Activated CD4-positive, alpha-beta T cell treated with anti-CD3 and anti-CD28 coated beads, Interleukin-2, amount 50 U/mL, for 48 hours (primary cell): Measurements from ENCODE around the gene MAP1LC3C.
A peak's percentile ranks its signal among the peaks of the same experiment; 100 is the strongest.

Source experiments
- DNase-seq, 2 experiments: peaks; one replicate each; pipeline ENCODE4 v3.0.0-alpha.2; 2020

MAP1LC3C gene

GRCh38 chr1:241999026-241999425 is at the start of gene MAP1LC3C:
Gene MAP1LC3C (minus strand): TSS chr1:241999098. CDS start chr1:241999008, 90 bp downstream.
- DNase-seq = no peak

- DNase-seq = no peak
Observed at GRCh38 chr1:242043165-242043564, 44.3 kb upstream of the MAP1LC3C start.

- DNase-seq = no peak
Observed at GRCh38 chr1:242034392-242034791, 35.5 kb upstream of the MAP1LC3C start.

- no peak for DNase-seq
Observed at GRCh38 chr1:242033447-242033846, 34.5 kb upstream of the MAP1LC3C start.

DNA sequence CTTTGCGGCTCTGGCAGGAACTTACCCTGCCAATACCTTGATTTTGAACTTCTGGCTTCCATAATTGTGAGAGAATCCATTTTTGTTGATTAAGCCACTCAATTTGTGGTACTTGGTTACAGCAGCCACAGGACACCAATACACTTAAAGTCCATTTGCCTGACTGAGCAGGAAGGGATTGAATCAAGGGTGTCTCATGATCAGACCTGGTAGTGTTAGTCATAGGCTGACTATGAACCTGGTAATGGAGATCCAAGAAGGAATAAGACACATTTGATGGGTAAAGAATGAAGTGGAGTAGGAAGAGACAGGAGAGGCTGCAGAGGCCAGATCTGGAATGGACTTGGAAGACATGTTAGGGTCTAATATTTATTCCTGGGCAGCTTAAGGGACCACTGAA is 31.2 kb upstream of the MAP1LC3C start:
- no peak for DNase-seq

GRCh38 chr1:242025681-242026080 is 26.8 kb upstream of the MAP1LC3C start:
- DNase-seq = no peak

DNA sequence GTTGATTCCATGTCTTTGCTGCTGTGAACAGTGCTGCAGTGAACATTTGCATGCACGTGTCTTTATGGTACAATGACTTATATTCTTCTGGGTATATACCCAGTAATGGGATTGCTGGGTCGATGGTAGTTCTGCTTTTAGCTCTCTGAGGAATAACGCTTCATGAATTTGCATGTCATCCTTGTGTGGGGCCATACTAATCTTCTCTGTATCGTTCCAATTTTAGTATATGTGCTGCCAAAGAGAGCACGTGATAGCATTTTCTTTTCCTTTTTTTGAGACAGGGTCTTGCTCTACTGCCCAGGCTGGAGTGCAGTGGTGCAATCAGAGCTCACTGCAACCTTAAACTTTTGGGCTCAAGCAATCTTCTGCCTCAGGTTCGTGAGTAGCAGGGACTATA is 24.9 kb upstream of the MAP1LC3C start:
- no peak for DNase-seq

- DNase-seq = no peak
Observed at GRCh38 chr1:242019018-242019417, 20.1 kb upstream of the MAP1LC3C start.

- peak; percentile 26 to 45 for DNase-seq
Observed at GRCh38 chr1:242017580-242018233, 18.8 kb upstream of the MAP1LC3C start.

DNA sequence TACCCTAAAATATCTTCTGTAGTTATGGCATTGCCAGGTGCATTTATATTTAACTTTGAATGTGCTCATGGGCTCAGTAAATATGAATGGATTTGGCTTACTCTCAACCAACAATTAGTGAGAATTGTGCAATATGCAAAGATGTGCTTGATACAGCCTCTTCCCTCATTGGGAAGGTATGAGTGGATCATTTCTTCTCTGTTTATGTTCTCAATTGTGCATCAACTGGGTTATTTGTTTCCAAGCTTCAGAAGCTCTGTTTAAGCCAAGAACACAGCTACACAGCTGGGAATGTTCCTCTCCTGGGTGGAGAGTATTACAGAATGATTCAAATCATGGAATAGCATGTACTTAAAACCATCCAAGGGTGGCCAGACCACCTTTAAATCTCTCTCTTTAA is 17.6 kb upstream of the MAP1LC3C start:
- no peak for DNase-seq

- DNase-seq = no peak
Observed at GRCh38 chr1:242011894-242012660, 13.2 kb upstream of the MAP1LC3C start.

DNA sequence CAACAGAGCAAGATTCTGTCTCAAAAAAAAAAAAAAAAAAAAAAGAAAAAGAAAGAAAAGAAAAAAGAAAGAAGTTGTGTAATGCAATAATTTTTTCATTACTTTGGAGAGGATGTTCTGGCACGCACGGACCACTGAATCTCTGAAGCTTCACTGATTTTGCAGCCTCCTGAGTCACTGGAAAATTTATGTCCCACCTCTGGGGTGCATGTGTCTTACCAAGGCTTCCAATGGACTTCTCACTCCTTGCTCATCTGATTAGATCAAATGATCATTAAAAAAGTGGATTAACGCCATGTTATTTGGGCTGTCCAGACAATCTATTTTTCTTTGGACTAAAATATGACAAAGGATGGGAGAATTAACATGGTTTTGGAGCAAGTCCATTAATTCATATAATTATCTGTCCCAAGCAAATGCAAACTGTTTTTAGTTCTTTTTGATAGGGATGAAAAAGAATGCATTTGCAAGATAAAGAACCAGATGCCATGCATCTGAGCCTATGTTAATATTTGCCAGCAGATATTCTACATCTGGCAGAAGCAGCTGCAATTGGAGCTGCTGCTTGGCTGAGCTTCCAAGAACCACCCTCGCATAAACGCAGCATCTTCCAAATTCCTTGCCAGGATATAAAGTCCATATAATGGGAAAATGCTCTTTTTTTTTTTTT is 10.1 kb upstream of the MAP1LC3C start:
- no peak for DNase-seq

GRCh38 chr1:242006976-242007375 is 8.1 kb upstream of the MAP1LC3C start:
- no peak for DNase-seq

- DNase-seq = no peak
Observed at GRCh38 chr1:242005866-242006535, 7.1 kb upstream of the MAP1LC3C start.

GRCh38 chr1:242004751-242005495 is 6.0 kb upstream of the MAP1LC3C start:
- no peak for DNase-seq

DNA sequence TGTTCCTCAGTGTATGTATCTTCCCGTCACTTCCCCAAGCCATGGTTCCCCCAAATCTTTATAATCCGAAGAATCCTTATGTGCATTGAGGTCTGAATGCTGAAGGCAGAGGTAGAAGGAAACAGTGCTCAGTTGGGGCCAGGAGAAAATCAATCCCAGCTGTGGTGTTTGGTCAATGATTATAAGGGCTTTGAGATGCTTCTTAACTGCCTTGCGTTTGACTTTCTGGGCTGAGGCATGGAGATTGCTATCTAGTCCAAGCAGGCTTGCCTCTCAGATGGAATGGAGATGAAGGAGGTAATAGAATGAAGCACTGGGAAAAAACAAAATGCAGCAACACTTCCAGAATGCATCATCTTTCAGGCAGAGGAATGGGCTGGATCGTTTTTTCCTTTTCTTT is 3.6 kb upstream of the MAP1LC3C start:
- DNase-seq = no peak

DNA sequence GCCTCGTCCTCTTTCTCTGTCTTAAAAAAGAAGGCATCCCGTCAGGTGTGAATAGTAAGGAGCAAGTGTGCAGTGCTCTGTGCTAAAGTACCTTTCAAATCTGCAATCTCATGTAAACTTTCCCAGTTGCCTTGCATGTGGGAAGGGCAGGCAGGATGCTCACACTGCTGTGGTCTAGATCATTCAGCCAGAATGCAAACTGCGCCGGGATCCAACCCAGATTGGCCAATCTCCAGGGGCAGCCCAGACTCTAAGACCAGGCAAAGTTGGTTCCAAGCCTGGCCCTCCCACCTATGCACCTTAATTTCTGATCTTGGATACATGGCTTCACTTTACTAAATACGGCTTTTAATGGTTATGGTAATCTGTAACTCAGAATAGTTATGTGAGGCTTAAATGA is 3.2 kb upstream of the MAP1LC3C start:
- no peak for DNase-seq

DNA sequence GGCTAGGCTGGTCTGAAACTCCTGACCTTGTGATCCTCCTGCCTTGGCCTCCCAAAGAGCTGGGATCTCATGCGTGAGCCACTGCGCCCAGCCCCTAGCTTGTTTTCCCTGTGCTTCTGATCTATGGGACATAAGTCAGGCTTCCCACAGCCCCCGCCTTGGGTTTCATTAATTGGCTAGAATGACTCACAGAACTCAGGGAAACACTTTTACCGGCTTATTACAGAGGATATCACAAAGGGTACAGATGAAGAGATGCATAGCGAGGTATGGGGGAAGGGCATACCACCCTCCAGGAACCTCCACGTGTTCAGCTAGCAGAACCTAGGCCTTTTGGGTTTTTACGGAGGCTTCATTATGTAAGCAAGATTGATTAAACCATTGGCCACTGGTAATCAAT is 1.5 kb upstream of the MAP1LC3C start:
- no peak for DNase-seq

GRCh38 chr1:241998412-241998921 is 431 bp downstream of the MAP1LC3C start:
- peak; percentile 60 to 66 for DNase-seq

DNA sequence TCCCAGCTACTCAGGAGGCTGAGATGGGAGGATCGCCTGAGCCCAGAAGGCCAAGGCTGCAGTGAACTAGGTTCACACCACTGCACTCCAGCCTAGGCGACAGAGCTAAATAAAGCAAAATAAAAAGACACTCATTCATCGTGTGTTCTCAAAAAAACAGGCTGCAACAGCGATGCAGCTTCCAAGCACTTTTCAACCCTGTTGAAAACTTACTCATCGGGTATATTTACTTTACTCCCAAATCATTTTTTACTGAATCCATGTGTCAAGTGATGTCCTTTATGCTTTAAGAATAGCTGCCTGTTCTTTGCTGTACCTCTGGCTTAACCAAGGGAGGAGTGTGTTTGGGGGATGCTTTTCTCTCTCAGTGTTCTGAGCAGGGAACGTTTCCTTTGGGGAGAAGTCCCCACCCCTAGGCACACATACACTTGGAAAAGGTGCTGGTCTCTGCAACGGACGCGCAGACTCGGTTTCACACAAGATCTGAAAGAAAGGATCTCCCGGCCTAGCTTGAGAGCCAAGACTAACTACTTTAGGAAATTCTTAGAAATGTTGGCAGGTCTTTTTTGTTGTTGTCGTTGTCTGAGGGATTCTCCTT is 1.4 kb downstream of the MAP1LC3C start:
- DNase-seq = no peak

DNA sequence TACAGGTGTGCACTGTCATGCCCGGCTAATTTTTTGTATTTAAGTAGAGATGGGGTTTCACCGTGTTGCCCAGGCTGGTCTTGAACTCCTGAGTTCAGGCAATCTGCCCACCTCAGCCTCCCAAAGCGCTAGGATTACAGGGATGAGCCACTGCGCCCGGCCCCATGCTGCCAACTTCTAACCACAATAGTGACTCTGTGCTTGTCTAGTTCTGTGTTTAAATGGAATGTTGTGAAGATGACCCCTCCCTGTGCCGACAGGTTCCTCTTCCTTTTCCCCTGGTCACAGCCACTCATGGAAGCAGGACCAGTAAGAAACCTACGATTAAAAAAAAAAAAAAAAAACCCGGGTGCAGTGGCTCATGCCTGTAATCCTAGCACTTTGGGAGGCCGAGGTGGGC is 4.7 kb downstream of the MAP1LC3C start:
- no peak for DNase-seq

GRCh38 chr1:241992734-241993133 is 6.2 kb downstream of the MAP1LC3C start:
- DNase-seq = no peak
